Osteoblast (primary cell): ENCODE measurements around the gene LSP1. TPM values are rescaled to one million over a fixed set of nuclear protein-coding genes. Genes with fewer than 3 reads are reported as not detected.

ENCODE experiments used
- DNase-seq: peaks from one replicate; pipeline ENCODE4 v3.0.0; 2011; ENCODE audit warnings: low spot score, mixed read lengths; ENCODE audit not compliant: insufficient read length; ENCODE audit errors: missing footprints
- H2AFZ ChIP-seq: 2 replicates; pipeline ENCODE4 v1.6.0; 2011; ENCODE audit warnings: mild to moderate bottlenecking, low read length
- H3K27ac ChIP-seq: 2 replicates; pipeline ENCODE4 v1.5.1; 2011; ENCODE audit warnings: mild to moderate bottlenecking, low read depth, low read length, moderate library complexity
- H3K27me3 ChIP-seq: 2 replicates; pipeline ENCODE4 v1.6.0; 2012; ENCODE audit warnings: mild to moderate bottlenecking, control low read depth, inconsistent platforms, low read length, moderate library complexity; ENCODE audit not compliant: insufficient read depth
- H3K36me3 ChIP-seq: 2 replicates; pipeline ENCODE4 v1.5.1; 2011; ENCODE audit warnings: mild to moderate bottlenecking, low read length, control low read depth, moderate library complexity; ENCODE audit not compliant: insufficient read depth
- H3K4me1 ChIP-seq: 2 replicates; pipeline ENCODE4 v1.5.1; 2011; ENCODE audit warnings: mild to moderate bottlenecking, low read length, control low read depth, moderate library complexity; ENCODE audit not compliant: insufficient read depth
- H3K4me2 ChIP-seq: 2 replicates; pipeline ENCODE4 v1.6.0; 2011; ENCODE audit warnings: mild to moderate bottlenecking, low read length; ENCODE audit not compliant: insufficient read depth
- H3K4me3 ChIP-seq: fragments of 200-600 bp; sonication (generic); 3 replicates; pipeline ENCODE4 v1.5.1; 2012; ENCODE audit warnings: mild to moderate bottlenecking, low read length, inconsistent platforms; ENCODE audit not compliant: insufficient read depth
- H3K79me2 ChIP-seq: 2 replicates; pipeline ENCODE4 v1.6.0; 2012; ENCODE audit warnings: mild to moderate bottlenecking, low read length, control low read depth, inconsistent platforms; ENCODE audit not compliant: insufficient read depth
- H3K9me3 ChIP-seq: 2 replicates; pipeline ENCODE4 v1.5.1; 2011; ENCODE audit warnings: low read depth, low read length, control low read depth
- H4K20me1 ChIP-seq: 2 replicates; pipeline ENCODE4 v1.6.0; 2012; ENCODE audit warnings: mild to moderate bottlenecking, low read length, control low read depth; ENCODE audit not compliant: insufficient read depth
- total RNA-seq: library from RNA; depleted of rRNA; stranded (reverse); fragments of >200 nt; gene quantifications from 2 replicates; pipeline ENCODE4 v1.2.3, GENCODE V29; 2012
- TF ChIP-seq, protein P1 (sequence below): IDR thresholded peaks from 2 replicates; pipeline ENCODE4 v1.5.1; 2011; ENCODE audit warnings: mild to moderate bottlenecking, low read depth, low read length, moderate library complexity; ENCODE audit errors: extremely low read depth

LSP1 gene
- total RNA-seq, 1 donor, result 54.6 TPM

DNA sequence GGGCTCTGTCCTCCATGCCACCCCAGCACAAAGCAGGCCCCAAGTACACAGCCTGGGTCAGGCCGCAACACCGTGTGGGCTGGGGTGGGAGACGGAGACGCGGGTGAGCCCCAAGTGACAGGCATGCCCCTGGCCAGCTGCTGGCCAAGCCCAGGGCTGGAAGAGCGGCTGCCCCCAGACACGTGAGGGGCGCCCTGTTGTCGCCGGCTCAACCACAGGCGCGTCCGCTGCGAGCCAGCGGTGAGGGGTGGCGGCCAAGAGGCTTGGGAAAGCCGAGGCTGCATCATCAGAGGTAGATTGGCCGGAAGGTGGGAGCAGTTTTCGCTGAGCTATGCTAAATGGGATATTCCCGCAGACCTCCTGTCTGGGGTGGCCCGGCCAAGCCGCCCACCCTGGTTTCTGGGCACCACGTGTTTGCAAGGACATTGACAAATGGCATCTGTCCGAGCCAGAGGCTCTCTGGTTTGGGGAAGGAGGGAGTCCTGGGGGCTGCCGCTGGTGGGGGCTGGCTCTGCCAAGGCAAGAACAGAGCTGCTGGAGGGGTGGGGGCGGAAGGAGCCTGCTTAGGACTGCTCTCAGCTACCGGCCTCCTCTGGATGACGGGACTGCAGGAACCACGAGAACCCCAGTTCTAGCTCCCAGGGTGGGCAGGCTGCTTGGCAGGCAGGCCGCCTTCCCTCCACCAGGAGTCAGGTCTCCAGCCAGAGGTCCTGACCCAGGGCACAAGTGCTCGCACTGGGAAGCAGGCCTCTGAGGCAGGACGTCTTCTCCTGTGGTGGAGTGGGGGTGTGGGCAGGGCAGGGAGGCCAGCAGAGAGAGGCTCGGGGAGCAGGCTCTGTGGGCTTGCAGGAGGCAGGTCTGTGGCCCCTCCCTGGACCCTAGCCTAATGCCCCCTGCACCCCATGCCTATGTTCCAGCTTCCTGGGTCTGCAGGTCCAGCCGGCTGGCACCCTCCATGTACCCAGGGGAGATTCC is 38.3 kb downstream of the LSP1 start:
- H4K20me1 ChIP-seq, result no peaks in the 10 kb centered on the region
- H3K9me3 ChIP-seq, result no peaks in the 10 kb centered on the region
- no peak overlapping the region for H3K4me2 ChIP-seq
- no peak overlapping the region for H3K27ac ChIP-seq
- H3K36me3 ChIP-seq, result no peaks in the 10 kb centered on the region
- no peaks in the 10 kb centered on the region for H3K4me1 ChIP-seq
- no peaks in the 10 kb centered on the region for H3K27me3 ChIP-seq
- no peaks in the 10 kb centered on the region for H3K79me2 ChIP-seq
- no peak overlapping the region for H2AFZ ChIP-seq
- peak; percentile 79 for DNase-seq
- TF ChIP-seq, protein P1, sequence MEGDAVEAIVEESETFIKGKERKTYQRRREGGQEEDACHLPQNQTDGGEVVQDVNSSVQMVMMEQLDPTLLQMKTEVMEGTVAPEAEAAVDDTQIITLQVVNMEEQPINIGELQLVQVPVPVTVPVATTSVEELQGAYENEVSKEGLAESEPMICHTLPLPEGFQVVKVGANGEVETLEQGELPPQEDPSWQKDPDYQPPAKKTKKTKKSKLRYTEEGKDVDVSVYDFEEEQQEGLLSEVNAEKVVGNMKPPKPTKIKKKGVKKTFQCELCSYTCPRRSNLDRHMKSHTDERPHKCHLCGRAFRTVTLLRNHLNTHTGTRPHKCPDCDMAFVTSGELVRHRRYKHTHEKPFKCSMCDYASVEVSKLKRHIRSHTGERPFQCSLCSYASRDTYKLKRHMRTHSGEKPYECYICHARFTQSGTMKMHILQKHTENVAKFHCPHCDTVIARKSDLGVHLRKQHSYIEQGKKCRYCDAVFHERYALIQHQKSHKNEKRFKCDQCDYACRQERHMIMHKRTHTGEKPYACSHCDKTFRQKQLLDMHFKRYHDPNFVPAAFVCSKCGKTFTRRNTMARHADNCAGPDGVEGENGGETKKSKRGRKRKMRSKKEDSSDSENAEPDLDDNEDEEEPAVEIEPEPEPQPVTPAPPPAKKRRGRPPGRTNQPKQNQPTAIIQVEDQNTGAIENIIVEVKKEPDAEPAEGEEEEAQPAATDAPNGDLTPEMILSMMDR, result no peak
- H3K4me3 ChIP-seq, result no peak overlapping the region

DNA sequence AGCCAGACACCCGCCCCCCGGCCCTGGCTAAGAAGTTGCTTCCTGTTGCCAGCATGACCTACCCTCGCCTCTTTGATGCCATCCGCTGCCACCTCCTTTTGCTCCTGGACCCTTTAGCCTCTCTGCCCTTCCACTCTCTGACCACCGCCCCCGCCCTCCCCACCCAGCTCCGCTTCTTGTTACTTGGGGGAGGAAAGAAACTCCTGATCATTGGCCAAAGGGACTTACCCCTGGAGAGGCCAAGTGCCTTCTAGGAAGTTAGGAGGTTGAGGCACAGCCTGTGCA is 38.9 kb downstream of the LSP1 start, which contains the start of gene PRR33:
PRR33 (minus strand) TSS at position 65 of the 285 bp plus-strand sequence. CDS start 1,311 bp downstream, outside the sequence.
- H3K79me2 ChIP-seq, result no peaks in the 10 kb centered on the region
- H3K4me1 ChIP-seq, result no peaks in the 10 kb centered on the region
- H3K27ac ChIP-seq, result no peak within 1 kb of the TSS
- DNase-seq, result peak; percentile 83
- no peak within 1 kb of the TSS for H2AFZ ChIP-seq
- H3K27me3 ChIP-seq, result peaks cover 3% of the 10 kb centered on the region
- no peaks in the 10 kb centered on the region for H3K9me3 ChIP-seq
- TF ChIP-seq, protein P1, result no peak
- H4K20me1 ChIP-seq, result no peaks in the 10 kb centered on the region
- H3K4me2 ChIP-seq, result no peak within 1 kb of the TSS
- H3K4me3 ChIP-seq, result no peak within 1 kb of the TSS
- no peaks in the 10 kb centered on the region for H3K36me3 ChIP-seq

DNA sequence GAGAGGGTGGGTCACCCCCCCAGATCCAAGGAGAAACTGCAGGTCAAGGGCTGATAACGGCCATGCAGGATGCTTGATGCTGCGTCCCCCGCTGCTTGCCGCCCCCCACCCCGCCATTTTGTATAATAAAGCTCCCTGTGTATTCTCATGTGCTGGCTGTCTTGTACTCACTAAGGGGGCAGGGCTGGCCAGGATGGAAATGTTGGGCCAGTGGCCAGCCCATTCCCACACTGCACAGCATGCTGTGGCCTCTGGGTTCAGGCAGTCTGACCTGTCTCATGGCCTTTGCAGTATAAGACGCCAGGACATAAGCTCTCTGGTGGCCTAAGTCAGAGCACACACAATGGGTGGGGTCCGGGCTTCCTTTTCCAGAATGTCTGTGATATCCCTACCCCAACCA is 39.2 kb downstream of the LSP1 start:
- no peaks in the 10 kb centered on the region for H3K36me3 ChIP-seq
- H3K9me3 ChIP-seq, result no peaks in the 10 kb centered on the region
- peaks cover 7% of the 10 kb centered on the region for H3K27me3 ChIP-seq
- H3K4me2 ChIP-seq, result no peak overlapping the region
- no peak overlapping the region for H2AFZ ChIP-seq
- DNase-seq, result no peak
- H3K79me2 ChIP-seq, result no peaks in the 10 kb centered on the region
- H4K20me1 ChIP-seq, result no peaks in the 10 kb centered on the region
- no peak overlapping the region for H3K27ac ChIP-seq
- no peak overlapping the region for H3K4me3 ChIP-seq
- TF ChIP-seq, protein P1, result no peak
- H3K4me1 ChIP-seq, result no peaks in the 10 kb centered on the region

DNA sequence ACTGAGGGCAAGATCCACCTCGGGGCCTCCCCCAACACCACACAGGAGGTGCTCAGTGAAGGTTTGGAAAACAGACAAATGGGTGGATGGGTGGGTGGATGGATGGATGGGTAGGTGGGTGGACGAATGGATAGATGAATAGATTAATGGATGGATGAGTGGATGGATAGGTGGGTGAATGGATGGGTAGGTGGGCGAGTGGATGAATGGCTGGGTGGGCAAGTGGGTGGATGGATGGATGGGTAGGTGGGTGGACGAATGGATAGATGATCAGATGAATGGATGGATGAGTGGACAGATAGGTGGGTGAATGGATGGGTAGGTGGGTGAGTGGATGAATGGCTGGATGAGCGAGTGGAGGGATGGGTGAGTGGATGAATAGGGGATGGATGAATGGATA is 39.7 kb downstream of the LSP1 start:
- no peaks in the 10 kb centered on the region for H3K9me3 ChIP-seq
- peaks cover 11% of the 10 kb centered on the region for H3K27me3 ChIP-seq
- H3K36me3 ChIP-seq, result no peaks in the 10 kb centered on the region
- H3K27ac ChIP-seq, result no peak overlapping the region
- no peak for DNase-seq
- no peaks in the 10 kb centered on the region for H4K20me1 ChIP-seq
- no peaks in the 10 kb centered on the region for H3K79me2 ChIP-seq
- no peak overlapping the region for H3K4me2 ChIP-seq
- no peak overlapping the region for H2AFZ ChIP-seq
- TF ChIP-seq, protein P1, result no peak
- H3K4me1 ChIP-seq, result no peaks in the 10 kb centered on the region
- H3K4me3 ChIP-seq, result no peak overlapping the region
